Psoas muscle (tissue), 8 donors: ENCODE results near the gene RNF44. TPM values are rescaled to one million over a fixed set of nuclear protein-coding genes. Genes with fewer than 3 reads are reported as not detected.
A peak's percentile ranks its signal among the peaks of the same experiment; 100 is the strongest.

Source experiments
- ATAC-seq, 4 donors: fragments of 200-7000 bp; cut with Tn5 transposase; one replicate each; pipeline ENCODE4 v1.9.1; 2020; ENCODE audit warnings: moderate library complexity in 3 of 4, mild to moderate bottlenecking in 2 of 4
- DNase-seq, 2 donors: peaks; one replicate each; pipeline ENCODE4 v3.0.0-alpha.2; 2020
- H3K27ac ChIP-seq: fragments of 200-600 bp; one replicate; pipeline ENCODE4 v1.8.0; 2022
- H3K27me3 ChIP-seq, 3 donors: fragments of 200-600 bp in 1 of 3; one replicate each; pipeline versions ENCODE4 v1.6.1 to v1.8.0; 2013 to 2022; ENCODE audit warnings: low read length in 2 of 3, mild to moderate bottlenecking in 2 of 3, moderate library complexity in 1 of 3; ENCODE audit not compliant: insufficient read depth in 3 of 3
- H3K36me3 ChIP-seq, 2 donors: fragments of 200-600 bp in 1 of 2; one replicate each; pipeline versions ENCODE4 v1.6.1 to v1.8.0; 2013 to 2022; ENCODE audit warnings: low read depth in 1 of 2, mild to moderate bottlenecking in 1 of 2, moderate library complexity in 1 of 2; ENCODE audit not compliant: insufficient read depth in 1 of 2
- H3K4me1 ChIP-seq: fragments of 200-600 bp; one replicate; pipeline ENCODE4 v1.8.0; 2022
- H3K4me3 ChIP-seq: fragments of 200-600 bp; one replicate; pipeline ENCODE4 v1.8.0; 2022; ENCODE audit warnings: mild to moderate bottlenecking
- H3K9me3 ChIP-seq: fragments of 200-600 bp; one replicate; pipeline ENCODE4 v1.8.0; 2022
- WGBS, 3 donors: extraction: QIAGEN DNeasy Blood & Tissue Kit; methylation state at CpG; one replicate each; pipeline versions ENCODE4 v1.1.6 to v1.1.7; 2013; 5-methylcytosine and 5-hydroxymethylcytosine counted together
- intact Hi-C, 2 donors: fragments of 100-400 bp; cut with DNase I; formaldehyde crosslinking; loops; one replicate each; pipeline versions ENCODE4 v1.11.0 to v1.14.2; 2022
- polyA plus RNA-seq, 3 donors: library from polyadenylated mRNA; stranded (reverse); fragments of 200-250 nt; gene quantifications; one replicate each; pipeline ENCODE4 v1.2.3, GENCODE V29; 2013
- total RNA-seq, 4 donors: library from RNA; stranded (reverse); fragmentation: NEBNext Ultra II Directional in 2 of 4; extraction: Animal tissue kit (Norgen Biotek cat#: 25700) in 2 of 4; gene quantifications; one replicate each; pipeline versions ENCODE4 v1.2.1 to v1.2.4, GENCODE V29; 2021 to 2023
- TF ChIP-seq, protein P1 (sequence below): fragments of 200-600 bp; IDR thresholded peaks from one replicate; pipeline ENCODE4 v1.8.0; 2022; ENCODE audit warnings: antibody characterized with exemption
- donor health status: healthy with polysubstance abuse.
- donor health status: DM: no; HTN: no; CAD: no; lungs with moderate emphysema.
- donor health status: Bipolar disorder and iron deficiency.
- donor health status: healthy.
- donor health status: DM: yes; HTN: yes; CAD: no.
- donor health status: DM: no; HTN: no; CAD: no.
- donor health status: DM: no; HTN: no; CAD: no.
- donor health status: DM: yes; HTN: yes; CAD: no.

The RNF44 gene
- total and polyA plus RNA-seq, 7 donors = 5.6 to 22.4 (median 14.2) TPM

DNA sequence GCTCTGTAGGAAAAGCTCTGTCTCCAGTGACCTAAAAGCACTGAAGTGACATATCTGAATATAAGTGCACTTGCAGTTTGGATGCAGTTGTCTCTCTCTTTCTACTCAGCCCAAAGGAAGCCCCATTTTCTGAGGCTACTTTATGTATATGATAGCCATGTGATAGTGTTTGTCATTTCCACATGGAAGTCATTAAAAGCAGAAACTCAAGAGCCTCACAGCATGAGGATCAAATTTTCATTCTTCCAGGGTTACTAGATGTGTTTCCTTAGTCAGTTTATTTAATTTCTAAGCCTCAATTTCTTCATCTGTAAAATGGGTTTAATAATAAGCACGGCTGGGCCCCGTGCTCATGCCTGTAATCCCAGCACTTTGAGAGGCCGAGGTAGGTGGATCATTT, 36.7 kb downstream of the RNF44 start:
- Histone ChIP-seq H3K9me3 (no peaks in the 10 kb centered on the region), H3K36me3 (peaks cover 21 to 100% of the 10 kb centered on the region in 2 donors), H3K27ac (no peak overlapping the region), H3K4me1 (no peaks in the 10 kb centered on the region), H3K4me3 (no peak overlapping the region), H3K27me3 (no peaks in the 10 kb centered on the region)
- DNase-seq (no peak), ATAC-seq (no peak)
- 90 to 99% (median 97%) methylated on average over 3 of the region's 3 CpGs for WGBS, 3 donors
- intact Hi-C loops = no loop called here
- TF ChIP-seq, protein P1, sequence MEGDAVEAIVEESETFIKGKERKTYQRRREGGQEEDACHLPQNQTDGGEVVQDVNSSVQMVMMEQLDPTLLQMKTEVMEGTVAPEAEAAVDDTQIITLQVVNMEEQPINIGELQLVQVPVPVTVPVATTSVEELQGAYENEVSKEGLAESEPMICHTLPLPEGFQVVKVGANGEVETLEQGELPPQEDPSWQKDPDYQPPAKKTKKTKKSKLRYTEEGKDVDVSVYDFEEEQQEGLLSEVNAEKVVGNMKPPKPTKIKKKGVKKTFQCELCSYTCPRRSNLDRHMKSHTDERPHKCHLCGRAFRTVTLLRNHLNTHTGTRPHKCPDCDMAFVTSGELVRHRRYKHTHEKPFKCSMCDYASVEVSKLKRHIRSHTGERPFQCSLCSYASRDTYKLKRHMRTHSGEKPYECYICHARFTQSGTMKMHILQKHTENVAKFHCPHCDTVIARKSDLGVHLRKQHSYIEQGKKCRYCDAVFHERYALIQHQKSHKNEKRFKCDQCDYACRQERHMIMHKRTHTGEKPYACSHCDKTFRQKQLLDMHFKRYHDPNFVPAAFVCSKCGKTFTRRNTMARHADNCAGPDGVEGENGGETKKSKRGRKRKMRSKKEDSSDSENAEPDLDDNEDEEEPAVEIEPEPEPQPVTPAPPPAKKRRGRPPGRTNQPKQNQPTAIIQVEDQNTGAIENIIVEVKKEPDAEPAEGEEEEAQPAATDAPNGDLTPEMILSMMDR = no peak

DNA sequence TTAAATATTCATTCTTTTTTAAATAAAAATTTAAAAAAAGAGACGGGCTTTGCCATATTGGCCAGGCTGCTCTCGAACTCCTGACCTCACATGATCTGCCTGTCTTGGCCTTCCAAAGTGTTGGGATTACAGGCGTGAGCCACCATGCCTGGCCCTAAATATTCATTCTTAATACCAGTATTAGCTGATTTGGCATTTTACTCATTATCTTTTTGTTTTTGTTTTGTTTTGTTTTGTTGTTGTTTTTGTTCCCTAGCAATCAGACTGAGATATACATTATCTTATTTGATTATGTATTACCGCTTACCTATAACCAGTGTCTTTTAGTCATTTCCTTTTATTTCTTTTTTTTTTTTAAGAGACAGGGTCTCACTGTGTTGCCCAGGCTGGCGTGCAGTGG, 37.9 kb downstream of the RNF44 start:
- ATAC-seq (no peak), DNase-seq (no peak)
- 89 to 94% (median 91%) methylated on average over 5 of the region's 5 CpGs for WGBS, 3 donors
- intact Hi-C loops = no loop called here
- H3K27ac ChIP-seq = no peak overlapping the region
- H3K4me3 ChIP-seq = no peak overlapping the region
- H3K27me3 ChIP-seq = no peaks in the 10 kb centered on the region
- TF ChIP-seq, protein P1 = no peak
- H3K9me3 ChIP-seq = no peaks in the 10 kb centered on the region
- peaks cover 19 to 100% of the 10 kb centered on the region in 2 donors for H3K36me3 ChIP-seq
- no peaks in the 10 kb centered on the region for H3K4me1 ChIP-seq

DNA sequence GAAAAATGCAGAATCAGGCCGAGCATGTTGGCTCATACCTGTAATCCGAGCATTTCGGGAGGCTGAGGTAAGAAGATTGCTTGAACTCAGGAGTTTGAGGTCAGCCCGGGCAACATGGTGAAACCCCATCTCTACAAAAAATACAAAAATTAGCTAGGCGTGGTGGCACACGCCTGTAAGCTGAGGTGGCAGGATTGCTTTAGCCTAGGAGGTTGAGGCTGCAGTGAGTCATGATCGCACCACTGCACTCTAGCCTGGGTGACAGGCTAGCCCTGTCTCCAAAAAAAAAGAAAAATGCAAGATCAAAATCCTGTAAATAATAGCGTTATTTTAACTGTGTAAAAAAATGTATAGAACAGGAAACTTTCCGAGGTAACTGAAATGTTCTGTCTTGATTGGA, 39.4 kb downstream of the RNF44 start:
- ATAC-seq = peak in 1 of 4 donors; percentile 32
- Histone ChIP-seq H3K4me1 (no peaks in the 10 kb centered on the region), H3K36me3 (peaks cover 30 to 100% of the 10 kb centered on the region in 2 donors), H3K27me3 (no peaks in the 10 kb centered on the region), H3K27ac (no peak overlapping the region), H3K4me3 (no peak overlapping the region), H3K9me3 (no peaks in the 10 kb centered on the region)
- intact Hi-C loops = no loop called here
- 90 to 91% (median 90%) methylated on average over 9 of the region's 9 CpGs for WGBS, 3 donors
- DNase-seq = no peak
- TF ChIP-seq, protein P1 = no peak

DNA sequence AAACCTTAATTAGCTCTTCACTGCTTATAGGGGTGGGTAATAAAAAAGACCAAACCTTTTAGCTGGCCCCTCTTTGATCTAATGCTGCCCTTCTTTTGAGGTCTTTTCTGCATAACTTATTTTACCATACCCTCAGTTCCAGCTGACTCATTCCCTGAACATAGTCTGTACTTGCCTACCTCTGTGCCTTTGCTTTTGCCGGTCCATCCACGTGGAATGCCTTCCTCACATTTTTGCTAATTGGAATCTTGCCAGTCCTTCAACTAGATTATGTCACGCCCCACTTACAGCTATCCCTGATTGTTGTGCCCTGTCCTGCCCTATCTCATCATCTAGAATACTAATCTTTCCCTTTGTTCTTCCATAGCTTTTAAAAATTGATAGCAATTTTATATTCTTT, 44.8 kb downstream of the RNF44 start:
- TF ChIP-seq, protein P1 = no peak

DNA sequence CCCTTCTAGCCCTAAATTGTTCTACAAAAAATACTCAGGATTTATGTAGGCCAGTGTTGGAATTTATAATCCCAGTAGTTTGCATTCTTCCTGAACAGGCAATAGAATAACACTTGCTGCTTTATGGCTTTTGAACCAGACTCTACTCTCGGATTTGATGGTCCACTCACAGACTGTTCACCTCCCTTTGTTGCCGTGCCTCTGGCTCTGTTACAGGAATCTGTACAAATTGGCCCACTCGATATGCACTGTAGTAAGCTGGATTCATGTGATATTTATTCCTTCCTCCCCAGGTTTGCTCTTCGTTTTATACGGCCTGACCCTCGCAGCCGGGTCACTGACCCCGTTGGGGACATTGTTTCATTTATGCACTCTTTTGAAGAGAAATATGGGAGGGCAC, 45.3 kb downstream of the RNF44 start:
- DNase-seq (no peak), ATAC-seq (peak in 1 of 4 donors; percentile 34)
- Histone ChIP-seq H3K9me3 (no peaks in the 10 kb centered on the region), H3K27me3 (no peaks in the 10 kb centered on the region), H3K36me3 (peaks cover 35 to 94% of the 10 kb centered on the region in 2 donors), H3K27ac (no peak overlapping the region), H3K4me1 (peaks cover 4% of the 10 kb centered on the region), H3K4me3 (no peak overlapping the region)
- WGBS, 3 donors = 55 to 74% (median 56%) methylated on average over 8 of the region's 8 CpGs
- TF ChIP-seq, protein P1 = no peak
- intact Hi-C loops = no loop called here

More for the DNA sequence above, 44.8 kb downstream of the RNF44 start:
- ATAC-seq = peak in 1 of 4 donors; percentile 33
- Histone ChIP-seq H3K36me3 (peaks cover 36 to 94% of the 10 kb centered on the region in 2 donors), H3K4me1 (peaks cover 4% of the 10 kb centered on the region), H3K27ac (no peak overlapping the region), H3K9me3 (no peaks in the 10 kb centered on the region), H3K4me3 (no peak overlapping the region), H3K27me3 (no peaks in the 10 kb centered on the region)
- intact Hi-C loops = no loop called here
- WGBS, 3 donors = 36 to 46% (median 39%) methylated on average over 3 of the region's 3 CpGs
- DNase-seq = no peak
